Measurements from ENCODE around the gene SBF2. TPM values are rescaled to one million over a fixed set of nuclear protein-coding genes. Genes with fewer than 3 reads are reported as not detected.

The SBF2 gene
- total RNA-seq = 4.2 and 4.9 TPM in 2 replicates

GRCh38 chr11:10293423-10294289 lies at the start of gene SBF2:
TSS of gene SBF2 (minus strand) at chr11:10294219. CDS start at chr11:10294069, 150 bp downstream.
- intact Hi-C loops (cut with micrococcal nuclease) = no loop called here
- H3K36me3 Mint-ChIP-seq (ENCODE audit: low read depth) = no peaks in the 10 kb centered on the region
- no peak within 1 kb of the TSS for H3K27ac Mint-ChIP-seq
- peak; percentile 70 for DNase-seq (ENCODE audit: low spot score)
- peak within 1 kb of the TSS; percentile 72 for H3K4me3 Mint-ChIP-seq (ENCODE audit: low read depth)
- H3K4me1 Mint-ChIP-seq (ENCODE audit: low read depth) = peaks cover 26% of the 10 kb centered on the region
- H3K27me3 Mint-ChIP-seq (ENCODE audit: low read depth) = peaks cover 65% of the 10 kb centered on the region
- no peaks in the 10 kb centered on the region for H3K9me3 Mint-ChIP-seq

- H3K4me3 Mint-ChIP-seq (ENCODE audit: low read depth) = no peak overlapping the region
- H3K36me3 Mint-ChIP-seq (ENCODE audit: low read depth) = no peaks in the 10 kb centered on the region
- no peak for DNase-seq (ENCODE audit: low spot score)
- no peak overlapping the region for H3K27ac Mint-ChIP-seq
- H3K4me1 Mint-ChIP-seq (ENCODE audit: low read depth) = no peaks in the 10 kb centered on the region
- H3K27me3 Mint-ChIP-seq (ENCODE audit: low read depth) = peaks cover 27% of the 10 kb centered on the region
- no peaks in the 10 kb centered on the region for H3K9me3 Mint-ChIP-seq
- intact Hi-C loops (cut with micrococcal nuclease) = no loop called here
These were observed 44.3 kb upstream of the SBF2 start for GRCh38 chr11:10338287-10338686.

DNA sequence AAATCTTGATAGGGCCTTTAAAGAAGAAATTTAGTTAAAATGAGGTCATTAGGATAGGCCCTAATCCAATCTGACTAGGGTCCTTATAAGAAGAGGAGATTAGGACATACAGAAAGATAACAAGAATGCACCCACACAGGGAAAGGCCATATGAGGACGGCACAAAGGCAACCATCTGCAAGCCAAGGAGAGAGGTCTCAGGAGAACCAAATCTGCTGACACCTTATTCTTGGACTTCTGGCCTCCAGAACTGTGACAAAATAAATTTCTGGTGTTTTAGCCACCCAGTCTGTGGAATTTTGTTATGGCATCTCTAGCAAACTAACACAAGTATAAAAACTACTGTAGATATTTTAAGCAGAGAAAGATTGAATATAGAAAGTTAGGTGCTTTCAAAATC lies 39.5 kb upstream of the SBF2 start:
- intact Hi-C loops (cut with micrococcal nuclease) = no loop called here
- Mint-ChIP-seq H3K27ac (no peak overlapping the region), H3K27me3 (ENCODE audit: low read depth) (peaks cover 15% of the 10 kb centered on the region), H3K9me3 (no peaks in the 10 kb centered on the region), H3K36me3 (ENCODE audit: low read depth) (no peaks in the 10 kb centered on the region), H3K4me1 (ENCODE audit: low read depth) (peaks cover 1% of the 10 kb centered on the region), H3K4me3 (ENCODE audit: low read depth) (no peak overlapping the region)
- DNase-seq (ENCODE audit: low spot score) = no peak

GRCh38 chr11:10331548-10332289 lies 37.7 kb upstream of the SBF2 start:
- no peak for DNase-seq (ENCODE audit: low spot score)

DNA sequence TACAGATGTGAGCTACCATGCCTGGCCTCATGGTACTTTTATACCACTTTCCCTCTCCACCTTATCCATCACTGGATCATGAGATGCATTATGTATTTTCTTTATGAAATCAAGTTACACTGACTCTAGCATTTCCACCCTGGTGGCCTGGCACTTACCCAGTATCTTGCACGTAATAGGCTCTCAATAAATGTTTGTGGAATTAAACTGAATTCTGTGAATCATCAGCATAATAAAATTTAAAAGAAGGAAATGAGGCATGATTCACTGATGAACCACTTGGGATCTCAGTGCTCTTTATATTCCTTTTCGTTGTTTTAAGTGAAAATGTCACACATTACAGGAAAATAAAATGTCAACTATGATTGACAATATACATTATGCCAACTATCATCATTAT lies 35.9 kb upstream of the SBF2 start:
- Mint-ChIP-seq H3K27ac (no peak overlapping the region), H3K27me3 (ENCODE audit: low read depth) (peaks cover 34% of the 10 kb centered on the region), H3K4me3 (ENCODE audit: low read depth) (no peak overlapping the region), H3K9me3 (no peaks in the 10 kb centered on the region), H3K4me1 (ENCODE audit: low read depth) (peaks cover 3% of the 10 kb centered on the region), H3K36me3 (ENCODE audit: low read depth) (no peaks in the 10 kb centered on the region)
- intact Hi-C loops (cut with micrococcal nuclease) = no loop called here
- DNase-seq (ENCODE audit: low spot score) = no peak

More at GRCh38 chr11:10331548-10332289, 37.7 kb upstream of the SBF2 start:
- Mint-ChIP-seq H3K4me3 (ENCODE audit: low read depth) (no peak overlapping the region), H3K4me1 (ENCODE audit: low read depth) (peaks cover 3% of the 10 kb centered on the region), H3K27ac (no peak overlapping the region), H3K36me3 (ENCODE audit: low read depth) (no peaks in the 10 kb centered on the region), H3K27me3 (ENCODE audit: low read depth) (peaks cover 18% of the 10 kb centered on the region), H3K9me3 (no peaks in the 10 kb centered on the region)
- intact Hi-C loops (cut with micrococcal nuclease) = no loop called here

- Mint-ChIP-seq H3K9me3 (no peaks in the 10 kb centered on the region), H3K4me3 (ENCODE audit: low read depth) (no peak overlapping the region), H3K4me1 (ENCODE audit: low read depth) (peaks cover 3% of the 10 kb centered on the region), H3K27ac (no peak overlapping the region), H3K36me3 (ENCODE audit: low read depth) (no peaks in the 10 kb centered on the region), H3K27me3 (ENCODE audit: low read depth) (peaks cover 33% of the 10 kb centered on the region)
- intact Hi-C loops (cut with micrococcal nuclease) = no loop called here
- no peak for DNase-seq (ENCODE audit: low spot score)
These were observed 35.3 kb upstream of the SBF2 start for GRCh38 chr11:10329356-10329755.

- H3K4me1 Mint-ChIP-seq (ENCODE audit: low read depth) = peaks cover 4% of the 10 kb centered on the region
- intact Hi-C loops (cut with micrococcal nuclease) = no loop called here
- H3K27me3 Mint-ChIP-seq (ENCODE audit: low read depth) = peaks cover 35% of the 10 kb centered on the region
- no peak overlapping the region for H3K4me3 Mint-ChIP-seq (ENCODE audit: low read depth)
- H3K27ac Mint-ChIP-seq = no peak overlapping the region
- no peaks in the 10 kb centered on the region for H3K36me3 Mint-ChIP-seq (ENCODE audit: low read depth)
- H3K9me3 Mint-ChIP-seq = no peaks in the 10 kb centered on the region
- DNase-seq (ENCODE audit: low spot score) = no peak
These were observed 34.5 kb upstream of the SBF2 start for GRCh38 chr11:10328314-10329098.

- Mint-ChIP-seq H3K27ac (no peak overlapping the region), H3K27me3 (ENCODE audit: low read depth) (peaks cover 38% of the 10 kb centered on the region), H3K36me3 (ENCODE audit: low read depth) (no peaks in the 10 kb centered on the region), H3K9me3 (no peaks in the 10 kb centered on the region), H3K4me1 (ENCODE audit: low read depth) (peaks cover 15% of the 10 kb centered on the region), H3K4me3 (ENCODE audit: low read depth) (no peak overlapping the region)
- intact Hi-C loops (cut with micrococcal nuclease) = no loop called here
- DNase-seq (ENCODE audit: low spot score) = no peak
These were observed 33.2 kb upstream of the SBF2 start for GRCh38 chr11:10327254-10327653.

DNA sequence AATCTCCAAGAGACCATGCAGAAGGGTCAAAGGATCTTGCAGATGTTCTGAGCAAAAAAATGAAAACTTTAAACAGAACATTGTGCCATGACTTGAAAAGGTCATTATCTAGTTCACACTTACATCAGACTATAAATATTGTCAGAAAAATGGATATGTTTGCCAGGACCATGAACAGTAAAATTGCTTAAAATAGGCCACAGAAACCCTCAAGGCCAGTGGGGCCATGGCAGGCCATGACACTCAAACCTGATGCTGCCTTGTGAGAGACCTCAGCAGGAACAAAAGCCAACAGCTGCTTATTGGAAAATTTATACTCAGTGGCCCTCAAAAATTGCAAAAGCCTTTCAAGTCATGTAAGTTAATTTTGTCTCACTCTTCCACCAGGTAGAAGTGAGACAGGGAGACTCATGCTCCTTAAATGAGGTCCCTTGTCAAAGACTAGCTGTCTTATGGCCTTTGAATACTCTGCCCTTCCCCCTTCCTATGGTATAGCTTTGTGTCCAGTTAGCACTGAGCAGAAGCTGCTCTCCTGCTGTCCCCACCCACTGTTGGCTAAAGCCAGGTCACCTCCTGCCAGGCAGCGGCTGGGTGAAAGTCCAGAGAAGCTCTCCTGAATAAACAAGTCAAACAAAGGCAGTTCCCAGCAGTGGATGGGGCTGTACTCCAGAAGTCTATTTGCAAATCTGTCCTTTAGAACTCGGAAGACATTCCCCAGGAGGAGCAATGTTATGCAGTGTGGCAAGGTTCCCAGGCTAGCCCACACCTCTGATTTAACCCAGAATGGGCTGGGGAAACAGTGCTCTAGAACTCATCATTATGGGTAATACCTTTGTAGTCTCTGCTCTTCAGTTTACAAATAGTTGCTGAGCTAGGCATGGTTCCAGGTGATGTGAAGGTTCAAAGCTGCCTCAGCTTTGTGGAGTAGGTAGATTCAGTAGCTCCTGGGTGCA lies 32.3 kb upstream of the SBF2 start:
- no peak overlapping the region for H3K4me3 Mint-ChIP-seq (ENCODE audit: low read depth)
- H3K36me3 Mint-ChIP-seq (ENCODE audit: low read depth) = no peaks in the 10 kb centered on the region
- H3K4me1 Mint-ChIP-seq (ENCODE audit: low read depth) = peaks cover 14% of the 10 kb centered on the region
- no peaks in the 10 kb centered on the region for H3K9me3 Mint-ChIP-seq
- DNase-seq (ENCODE audit: low spot score) = no peak
- H3K27me3 Mint-ChIP-seq (ENCODE audit: low read depth) = peaks cover 38% of the 10 kb centered on the region
- H3K27ac Mint-ChIP-seq = no peak overlapping the region
- intact Hi-C loops (cut with micrococcal nuclease) = no loop called here

DNA sequence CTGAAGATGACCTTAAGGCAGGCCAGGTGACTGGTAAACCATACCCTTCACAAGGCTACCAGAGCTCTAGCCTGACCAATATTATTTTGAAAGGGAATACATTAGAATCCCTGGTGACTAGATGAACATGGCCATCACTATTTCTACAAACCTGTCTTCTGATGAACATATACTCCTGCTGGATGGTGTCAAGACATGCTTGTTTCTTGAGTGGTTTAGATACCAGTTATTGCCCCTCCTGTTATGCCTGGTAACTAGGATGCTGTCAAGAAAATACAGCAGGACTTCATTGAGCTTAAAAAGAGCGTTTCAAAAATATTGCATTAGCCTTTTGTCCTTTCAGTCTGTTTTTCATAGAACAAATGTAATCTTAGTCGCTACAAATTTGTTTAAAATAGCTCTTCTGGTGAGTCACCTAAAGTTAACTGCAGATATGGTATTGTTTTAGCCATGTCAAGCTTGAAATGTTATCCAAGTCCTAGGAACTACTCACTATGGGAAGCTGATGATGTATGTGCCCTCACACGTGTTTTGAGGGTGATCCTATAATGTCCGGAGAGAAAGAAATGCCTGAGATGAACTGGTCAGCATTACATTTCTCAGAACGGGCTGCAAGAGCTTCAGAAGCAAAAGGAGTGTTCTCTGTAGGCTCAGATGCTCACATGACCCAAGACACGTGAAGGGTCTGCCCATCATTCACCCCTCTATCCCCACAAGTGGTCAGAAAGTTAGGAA lies 31.4 kb upstream of the SBF2 start:
- Mint-ChIP-seq H3K9me3 (no peaks in the 10 kb centered on the region), H3K36me3 (ENCODE audit: low read depth) (no peaks in the 10 kb centered on the region), H3K4me1 (ENCODE audit: low read depth) (peaks cover 14% of the 10 kb centered on the region), H3K27ac (no peak overlapping the region), H3K4me3 (ENCODE audit: low read depth) (no peak overlapping the region), H3K27me3 (ENCODE audit: low read depth) (peaks cover 38% of the 10 kb centered on the region)
- intact Hi-C loops (cut with micrococcal nuclease) = no loop called here
- no peak for DNase-seq (ENCODE audit: low spot score)

GRCh38 chr11:10324474-10324873 lies 30.5 kb upstream of the SBF2 start:
- H3K9me3 Mint-ChIP-seq = no peaks in the 10 kb centered on the region
- DNase-seq (ENCODE audit: low spot score) = no peak

More at GRCh38 chr11:10324474-10324873, 30.5 kb upstream of the SBF2 start:
- Mint-ChIP-seq H3K27ac (no peak overlapping the region), H3K4me3 (ENCODE audit: low read depth) (no peak overlapping the region), H3K36me3 (ENCODE audit: low read depth) (no peaks in the 10 kb centered on the region), H3K27me3 (ENCODE audit: low read depth) (peaks cover 38% of the 10 kb centered on the region), H3K4me1 (ENCODE audit: low read depth) (peaks cover 14% of the 10 kb centered on the region)
- intact Hi-C loops (cut with micrococcal nuclease) = loop anchor here (5.0 kb wide), 2 partner anchors 232 to 352 kb away; no protein-coding TSS in a partner anchor

Data from activated T-helper 2 cell treated with anti-CD3 and anti-CD28 coated beads, Interferon-gamma antibody, Interleukin-2, Interleukin-4, amounts not matched to agents 10 μg/mL and 5 μg/mL and 100 μg/mL, durations not matched to agents 14 hours and 24 hours and 36 hours (primary cell).